ENCODE data around the gene SRSF2.

Gene SRSF2

GRCh38 chr17:76718516-76718915, 18.6 kb downstream of the SRSF2 start:
- Histone ChIP-seq H3K9me3 (ENCODE audit: insufficient read depth, low read depth, low read length) (no peaks in the 10 kb centered on the region), H3K4me1 (ENCODE audit: insufficient read depth, low read length, poor library complexity, severe bottlenecking) (peaks cover 46% of the 10 kb centered on the region), H3F3A (ENCODE audit: low read depth) (0 out of 2 replicates have a peak, but pooled peaks cover 3% of the 10 kb centered on the region), H3K9ac (ENCODE audit: low read depth, low read length, poor library complexity, severe bottlenecking) (no peak overlapping the region), H3K9me2 (replicated peaks; ENCODE audit: low read depth, low read length) (no peaks in the 10 kb centered on the region), H3K27me3 (ENCODE audit: insufficient read depth, low read length, poor library complexity, severe bottlenecking) (no peaks in the 10 kb centered on the region), H3K4me2 (ENCODE audit: low read depth, low read length, poor library complexity, severe bottlenecking) (no peak overlapping the region), H3K4me3 (ENCODE audit: low read length, poor library complexity, severe bottlenecking) (no peak overlapping the region), H2AFZ (ENCODE audit: low read length) (no peak overlapping the region), H3K36me3 (ENCODE audit: insufficient read depth, low read length) (peaks cover 73% of the 10 kb centered on the region), H3K79me2 (ENCODE audit: insufficient read depth, low read length) (peaks cover 50% of the 10 kb centered on the region), H4K20me1 (ENCODE audit: insufficient read depth, low read length, poor library complexity, severe bottlenecking) (peaks cover 9% of the 10 kb centered on the region)
- TF ChIP-seq CTCF (conservative IDR thresholded peaks at IDR 0.05; ENCODE audit: low read length): no peak
- TF ChIP-seq EZH2phosphoT487 (IDR thresholded peaks at IDR 0.05; ENCODE audit: borderline replicate concordance): no peak

GRCh38 chr17:76716839-76717215, 20.3 kb downstream of the SRSF2 start:
- no peak overlapping the region for H2AFZ ChIP-seq (ENCODE audit: low read length)
- H3K4me1 ChIP-seq (ENCODE audit: insufficient read depth, low read length, poor library complexity, severe bottlenecking): peaks cover 36% of the 10 kb centered on the region
- H3K4me3 ChIP-seq (ENCODE audit: low read length, poor library complexity, severe bottlenecking): no peak overlapping the region
- peaks cover 4% of the 10 kb centered on the region for H4K20me1 ChIP-seq (ENCODE audit: insufficient read depth, low read length, poor library complexity, severe bottlenecking)
- H3K9me2 ChIP-seq (replicated peaks; ENCODE audit: low read depth, low read length): no peaks in the 10 kb centered on the region
- H3K9ac ChIP-seq (ENCODE audit: low read depth, low read length, poor library complexity, severe bottlenecking): no peak overlapping the region
- peaks cover 69% of the 10 kb centered on the region for H3K36me3 ChIP-seq (ENCODE audit: insufficient read depth, low read length)
- H3F3A ChIP-seq (ENCODE audit: low read depth): peaks cover 4% of the 10 kb centered on the region; the same call in 1 of the 2 replicates
- peaks cover 33% of the 10 kb centered on the region; the same call in 1 of the 2 replicates for H3K79me2 ChIP-seq (ENCODE audit: insufficient read depth, low read length)
- H3K27me3 ChIP-seq (ENCODE audit: insufficient read depth, low read length, poor library complexity, severe bottlenecking): no peaks in the 10 kb centered on the region
- no peak for TF ChIP-seq CTCF (conservative IDR thresholded peaks at IDR 0.05; ENCODE audit: low read length)
- no peaks in the 10 kb centered on the region for H3K9me3 ChIP-seq (ENCODE audit: insufficient read depth, low read depth, low read length)
- no peak overlapping the region for H3K4me2 ChIP-seq (ENCODE audit: low read depth, low read length, poor library complexity, severe bottlenecking)

- peak overlapping the region; percentile 21 for H3K9ac ChIP-seq (ENCODE audit: low read depth, low read length, poor library complexity, severe bottlenecking)
Observed at GRCh38 chr17:76716146-76716838, 20.8 kb downstream of the SRSF2 start.

More at GRCh38 chr17:76716146-76716838, 20.8 kb downstream of the SRSF2 start:
- peaks cover 64% of the 10 kb centered on the region; the same call in 1 of the 2 replicates for H3K36me3 ChIP-seq (ENCODE audit: insufficient read depth, low read length)
- no peaks in the 10 kb centered on the region for H3K9me3 ChIP-seq (ENCODE audit: insufficient read depth, low read depth, low read length)
- H2AFZ ChIP-seq (ENCODE audit: low read length): no peak overlapping the region
- H3K4me1 ChIP-seq (ENCODE audit: insufficient read depth, low read length, poor library complexity, severe bottlenecking): peaks cover 36% of the 10 kb centered on the region
- no peaks in the 10 kb centered on the region for H3K9me2 ChIP-seq (replicated peaks; ENCODE audit: low read depth, low read length)
- H3F3A ChIP-seq (ENCODE audit: low read depth): peaks cover 6% of the 10 kb centered on the region; the same call in 1 of the 2 replicates
- TF ChIP-seq EZH2phosphoT487 (IDR thresholded peaks at IDR 0.05; ENCODE audit: borderline replicate concordance) (no peak), CTCF (conservative IDR thresholded peaks at IDR 0.05; ENCODE audit: low read length) (no peak)
- peaks cover 28% of the 10 kb centered on the region; the same call in 1 of the 2 replicates for H3K79me2 ChIP-seq (ENCODE audit: insufficient read depth, low read length)
- H3K4me2 ChIP-seq (ENCODE audit: low read depth, low read length, poor library complexity, severe bottlenecking): no peak overlapping the region
- no peaks in the 10 kb centered on the region for H3K27me3 ChIP-seq (ENCODE audit: insufficient read depth, low read length, poor library complexity, severe bottlenecking)
- no peaks in the 10 kb centered on the region for H4K20me1 ChIP-seq (ENCODE audit: insufficient read depth, low read length, poor library complexity, severe bottlenecking)
- H3K4me3 ChIP-seq (ENCODE audit: low read length, poor library complexity, severe bottlenecking): no peak overlapping the region
